OCI-LY1 (cell line): ENCODE measurements around the gene CMTR1.

Experiments used
- H2AFZ ChIP-seq: fragments of 200-600 bp; sonication (generic), shearing (Covaris generic); 2 replicates; pipeline ENCODE4 v1.6.0; 2014; ENCODE audit warnings: antibody characterized with exemption, mild to moderate bottlenecking, low read length
- H3F3A ChIP-seq: fragments of 200-600 bp; sonication (generic), shearing (Covaris generic); 2 replicates; pipeline ENCODE4 v1.6.0; 2014; ENCODE audit warnings: mild to moderate bottlenecking, antibody characterized with exemption, low read length, moderate library complexity; ENCODE audit not compliant: insufficient read depth
- H3K27ac ChIP-seq: fragments of 200-600 bp; sonication (generic); 2 replicates; pipeline ENCODE4 v1.5.1; 2014; ENCODE audit warnings: low read length, mixed run types, mild to moderate bottlenecking, low read depth; ENCODE audit not compliant: poor library complexity, severe bottlenecking
- H3K27me3 ChIP-seq: fragments of 200-600 bp; sonication (generic); 2 replicates; pipeline ENCODE4 v1.6.0; 2014; ENCODE audit warnings: antibody characterized with exemption, mild to moderate bottlenecking, low read length, moderate library complexity; ENCODE audit not compliant: insufficient read depth
- H3K36me3 ChIP-seq: fragments of 200-600 bp; sonication (generic); 2 replicates; pipeline ENCODE4 v1.6.1; 2014; ENCODE audit warnings: mild to moderate bottlenecking, antibody characterized with exemption, low read length, moderate library complexity, mixed read lengths; ENCODE audit not compliant: insufficient read depth
- H3K4me1 ChIP-seq: fragments of 200-600 bp; sonication (generic); 2 replicates; pipeline ENCODE4 v1.5.1; 2014; ENCODE audit warnings: mild to moderate bottlenecking, low read length, moderate library complexity; ENCODE audit not compliant: insufficient read depth, severe bottlenecking
- H3K4me2 ChIP-seq: fragments of 200-600 bp; sonication (generic), shearing (Covaris generic); 2 replicates; pipeline ENCODE4 v1.6.1; 2014; ENCODE audit warnings: low read length
- H3K4me3 ChIP-seq: fragments of 200-600 bp; sonication (generic); 2 replicates; pipeline ENCODE4 v1.5.1; 2014; ENCODE audit warnings: low read length, low read depth, mild to moderate bottlenecking, mixed read lengths; ENCODE audit not compliant: poor library complexity, severe bottlenecking
- H3K79me2 ChIP-seq: fragments of 200-600 bp; shearing (Covaris generic); 2 replicates; pipeline ENCODE4 v1.6.1; 2016; ENCODE audit warnings: mixed run types, low read length, mixed read lengths; ENCODE audit not compliant: insufficient read depth
- H3K9ac ChIP-seq: fragments of 200-600 bp; sonication (generic), shearing (Covaris generic); 2 replicates; pipeline ENCODE4 v1.6.1; 2014; ENCODE audit warnings: mild to moderate bottlenecking, low read length, mixed read lengths
- H3K9me2 ChIP-seq: fragments of 200-600 bp; sonication (generic), shearing (Covaris generic); 2 replicates; pipeline ENCODE4 v1.6.1; 2014; ENCODE audit warnings: low read depth, mild to moderate bottlenecking, low read length, mixed read lengths
- H3K9me3 ChIP-seq: fragments of 200-600 bp; shearing (Covaris generic); 2 replicates; pipeline ENCODE4 v1.6.1; 2014; ENCODE audit warnings: low read length, mixed read lengths
- H4K20me1 ChIP-seq: fragments of 200-600 bp; sonication (generic), shearing (Covaris generic); 2 replicates; pipeline ENCODE4 v1.6.0; 2016; ENCODE audit warnings: mild to moderate bottlenecking, low read length; ENCODE audit not compliant: insufficient read depth
- EZH2 ChIP-seq: fragments of 200-600 bp; sonication (generic), shearing (Covaris generic); IDR thresholded peaks from 2 replicates; pipeline ENCODE4 v1.8.0; 2017; ENCODE audit warnings: borderline replicate concordance, mixed run types, mild to moderate bottlenecking, antibody characterized with exemption, low read length, moderate library complexity, mixed read lengths
- TF ChIP-seq, protein P1 (sequence below): fragments of 200-600 bp; sonication (generic), shearing (Covaris generic); IDR thresholded peaks from 2 replicates; pipeline ENCODE4 v1.5.1; 2017; ENCODE audit warnings: mild to moderate bottlenecking, antibody characterized with exemption, low read length, moderate library complexity, mixed read lengths

The CMTR1 gene

DNA sequence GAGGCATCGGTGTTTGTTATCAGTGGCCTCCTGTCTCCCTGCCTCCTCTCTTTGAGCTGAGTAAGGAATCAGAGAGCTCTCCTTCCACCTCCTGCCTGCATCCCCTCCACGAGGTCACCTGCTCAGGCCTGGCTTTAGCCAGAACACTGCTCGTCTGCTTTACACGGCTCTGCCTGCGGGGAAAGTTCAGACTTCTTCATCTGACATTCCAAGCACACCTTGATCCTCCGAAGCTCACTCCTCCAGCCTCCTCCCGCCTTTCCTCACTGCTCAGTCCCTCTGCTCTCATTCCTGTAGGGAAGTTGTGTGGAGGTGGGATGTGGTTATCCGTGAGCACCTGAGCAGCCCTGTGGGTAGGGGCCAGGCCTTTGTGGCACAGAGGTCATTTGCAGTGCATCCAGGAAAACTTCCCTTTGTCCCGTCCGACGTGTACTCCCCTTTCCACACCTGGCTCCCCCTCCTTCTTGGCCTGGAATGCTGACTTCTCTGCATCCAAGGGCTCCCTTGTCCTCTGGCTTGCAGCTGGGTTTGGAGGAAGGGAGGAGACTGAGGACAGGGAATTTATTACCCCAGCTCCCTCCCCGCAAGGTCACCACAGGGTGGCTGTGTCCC, 79.5 kb downstream of the CMTR1 start:
- H3F3A ChIP-seq, result no peaks in the 10 kb centered on the region

DNA sequence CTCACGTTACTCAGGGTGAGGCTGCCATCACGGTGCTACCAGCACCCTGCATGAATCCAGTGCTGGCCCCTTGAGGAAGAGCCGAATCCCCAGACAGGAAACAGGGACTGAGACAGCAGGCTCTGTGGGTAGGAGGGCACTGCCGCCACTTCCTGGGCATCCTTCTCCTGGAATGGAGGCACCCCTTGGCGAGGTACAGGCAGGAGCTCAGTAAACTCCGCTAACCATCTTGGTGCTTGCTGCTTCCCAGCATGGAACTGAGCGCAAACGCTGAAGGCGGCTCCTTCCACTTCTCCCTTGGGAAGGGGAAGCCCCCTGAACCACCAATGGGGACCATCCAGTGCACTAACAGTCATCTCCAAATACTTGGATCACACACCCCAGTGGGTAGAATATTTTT, 80.1 kb downstream of the CMTR1 start:
- H2AFZ ChIP-seq, result no peak overlapping the region
- H3K36me3 ChIP-seq, result no peaks in the 10 kb centered on the region
- no peaks in the 10 kb centered on the region for H4K20me1 ChIP-seq
- no peak overlapping the region for H3K9ac ChIP-seq
- no peak overlapping the region for H3K4me2 ChIP-seq
- no peaks in the 10 kb centered on the region for H3K9me2 ChIP-seq
- TF ChIP-seq, protein P1, sequence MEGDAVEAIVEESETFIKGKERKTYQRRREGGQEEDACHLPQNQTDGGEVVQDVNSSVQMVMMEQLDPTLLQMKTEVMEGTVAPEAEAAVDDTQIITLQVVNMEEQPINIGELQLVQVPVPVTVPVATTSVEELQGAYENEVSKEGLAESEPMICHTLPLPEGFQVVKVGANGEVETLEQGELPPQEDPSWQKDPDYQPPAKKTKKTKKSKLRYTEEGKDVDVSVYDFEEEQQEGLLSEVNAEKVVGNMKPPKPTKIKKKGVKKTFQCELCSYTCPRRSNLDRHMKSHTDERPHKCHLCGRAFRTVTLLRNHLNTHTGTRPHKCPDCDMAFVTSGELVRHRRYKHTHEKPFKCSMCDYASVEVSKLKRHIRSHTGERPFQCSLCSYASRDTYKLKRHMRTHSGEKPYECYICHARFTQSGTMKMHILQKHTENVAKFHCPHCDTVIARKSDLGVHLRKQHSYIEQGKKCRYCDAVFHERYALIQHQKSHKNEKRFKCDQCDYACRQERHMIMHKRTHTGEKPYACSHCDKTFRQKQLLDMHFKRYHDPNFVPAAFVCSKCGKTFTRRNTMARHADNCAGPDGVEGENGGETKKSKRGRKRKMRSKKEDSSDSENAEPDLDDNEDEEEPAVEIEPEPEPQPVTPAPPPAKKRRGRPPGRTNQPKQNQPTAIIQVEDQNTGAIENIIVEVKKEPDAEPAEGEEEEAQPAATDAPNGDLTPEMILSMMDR, result no peak
- no peak for TF ChIP-seq EZH2
- no peaks in the 10 kb centered on the region for H3K79me2 ChIP-seq
- H3K4me1 ChIP-seq, result no peaks in the 10 kb centered on the region
- H3F3A ChIP-seq, result no peaks in the 10 kb centered on the region
- H3K9me3 ChIP-seq, result no peaks in the 10 kb centered on the region
- H3K27ac ChIP-seq, result no peak overlapping the region
- peaks cover 4% of the 10 kb centered on the region; the same call in 1 of the 2 replicates for H3K27me3 ChIP-seq
- H3K4me3 ChIP-seq, result no peak overlapping the region

More for the DNA sequence above, 79.5 kb downstream of the CMTR1 start:
- H3K4me1 ChIP-seq, result no peaks in the 10 kb centered on the region
- H3K4me2 ChIP-seq, result no peak overlapping the region
- no peaks in the 10 kb centered on the region for H3K36me3 ChIP-seq
- no peak for TF ChIP-seq EZH2
- TF ChIP-seq, protein P1, result no peak
- H3K79me2 ChIP-seq, result no peaks in the 10 kb centered on the region
- no peak overlapping the region for H2AFZ ChIP-seq
- peaks cover 4% of the 10 kb centered on the region; the same call in 1 of the 2 replicates for H3K27me3 ChIP-seq
- H3K9me3 ChIP-seq, result no peaks in the 10 kb centered on the region
- H3K9ac ChIP-seq, result no peak overlapping the region
- H3K4me3 ChIP-seq, result no peak overlapping the region
- H3K27ac ChIP-seq, result no peak overlapping the region
- no peaks in the 10 kb centered on the region for H3K9me2 ChIP-seq
- no peaks in the 10 kb centered on the region for H4K20me1 ChIP-seq

DNA sequence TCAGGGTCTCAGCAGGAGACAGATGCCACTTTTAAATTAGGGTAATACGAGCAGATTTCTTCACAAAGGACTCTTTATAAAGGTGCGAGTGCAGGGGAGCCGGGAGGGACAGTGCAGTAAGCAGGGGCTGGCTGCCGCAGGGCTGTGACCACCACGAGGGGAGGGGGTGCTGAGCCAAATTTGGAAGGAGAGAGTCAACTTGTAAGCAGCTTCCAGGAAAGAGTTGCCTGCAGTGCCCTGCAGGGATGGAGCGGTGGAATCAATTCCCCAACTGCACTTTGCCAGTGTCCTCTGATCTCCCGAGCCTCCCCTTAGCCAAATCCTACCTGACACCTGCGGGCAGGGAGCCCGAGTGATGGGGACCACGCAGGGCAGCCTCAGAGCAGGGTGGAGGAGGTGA, 80.6 kb downstream of the CMTR1 start:
- Histone ChIP-seq H3F3A (no peaks in the 10 kb centered on the region), H3K27me3 (peaks cover 4% of the 10 kb centered on the region; the same call in 1 of the 2 replicates), H2AFZ (no peak overlapping the region), H3K4me3 (no peak overlapping the region), H3K79me2 (no peaks in the 10 kb centered on the region), H3K9ac (no peak overlapping the region), H3K9me2 (no peaks in the 10 kb centered on the region), H3K27ac (no peak overlapping the region), H3K4me2 (no peak overlapping the region), H3K36me3 (no peaks in the 10 kb centered on the region), H3K9me3 (no peaks in the 10 kb centered on the region), H3K4me1 (no peaks in the 10 kb centered on the region), H4K20me1 (no peaks in the 10 kb centered on the region)
- TF ChIP-seq EZH2, result no peak
- TF ChIP-seq, protein P1, result no peak
